ENCODE data around the gene NFE2.

Gene NFE2

DNA sequence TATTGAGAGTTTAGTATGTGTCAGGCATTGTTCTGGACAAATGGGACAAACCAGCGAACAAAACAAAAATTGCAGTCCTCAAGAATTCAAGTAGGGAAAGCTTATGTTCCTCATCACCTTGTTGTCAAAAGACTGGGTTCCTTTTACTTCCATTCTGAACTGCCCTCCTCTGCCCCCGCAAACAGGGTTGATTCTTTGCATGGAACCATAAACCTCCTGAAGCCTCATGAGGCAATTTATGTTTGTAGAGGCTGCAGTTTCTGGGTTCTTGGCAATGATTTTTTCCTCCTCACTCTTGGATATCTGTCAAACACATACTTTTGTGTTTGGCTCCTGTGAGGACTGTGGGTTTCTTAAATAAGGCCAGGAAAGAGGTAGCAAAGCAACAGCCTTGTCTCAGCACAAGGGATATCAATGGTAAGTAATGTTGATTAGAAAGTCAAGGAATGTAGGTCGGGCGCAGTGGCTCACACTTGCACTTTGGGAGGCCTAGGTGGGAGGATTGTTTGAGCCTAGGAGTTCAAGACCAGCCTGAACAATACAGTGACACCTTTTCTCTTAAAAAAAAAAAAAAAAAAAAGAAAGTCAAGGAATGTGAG is 38.0 kb upstream of the NFE2 start:
- Histone ChIP-seq H3K27me3 (ENCODE audit: insufficient read depth, low read depth, severe bottlenecking) (no peaks in the 10 kb centered on the region), H3K27ac (no peak overlapping the region), H3K4me3 (ENCODE audit: low read depth, low read length) (no peak overlapping the region), H3K9me3 (ENCODE audit: severe bottlenecking) (no peaks in the 10 kb centered on the region), H3K36me3 (peaks cover 16% of the 10 kb centered on the region)
- no peak for TF ChIP-seq CTCF (IDR thresholded peaks at IDR 0.05; ENCODE audit: low read depth, low read length)
- no peak for DNase-seq

DNA sequence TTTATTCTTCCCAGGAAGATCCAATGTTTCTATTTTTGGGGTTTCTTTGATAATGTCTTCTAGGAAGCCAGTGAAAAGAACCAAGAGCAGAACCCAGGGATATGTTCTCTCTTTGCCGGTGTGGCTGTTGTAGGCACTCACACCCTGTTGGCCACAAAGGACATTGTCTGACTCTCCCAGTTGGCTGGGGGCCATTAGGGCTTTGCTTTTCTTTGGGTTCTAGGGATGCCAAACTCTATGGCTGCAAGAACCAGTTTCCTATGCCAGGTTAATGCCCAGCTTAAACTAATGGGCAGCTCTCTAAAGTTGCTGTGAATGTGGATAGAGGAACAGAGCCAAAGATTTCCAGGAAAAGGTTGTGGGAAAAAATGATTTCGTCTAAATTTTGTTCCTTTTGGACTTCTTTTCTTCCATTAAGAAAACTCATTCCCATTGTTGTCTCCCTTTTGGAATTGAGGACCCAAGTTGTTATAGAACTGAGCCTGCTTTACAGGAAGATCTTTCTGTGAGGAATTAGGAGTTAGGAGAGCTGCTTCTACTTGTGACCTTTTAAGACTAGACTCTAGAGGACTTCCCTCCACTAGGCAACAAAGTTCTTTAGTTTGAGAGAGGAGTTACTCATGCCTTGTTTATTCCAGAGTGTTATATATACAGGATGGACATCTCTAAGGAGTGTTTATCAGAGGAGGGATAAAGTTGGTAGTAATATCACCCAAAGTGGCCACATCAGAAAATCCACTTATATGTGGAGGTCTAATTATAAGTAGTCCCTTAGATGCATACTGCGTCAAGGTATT is 37.2 kb upstream of the NFE2 start:
- no peak for TF ChIP-seq CTCF (IDR thresholded peaks at IDR 0.05; ENCODE audit: low read depth, low read length)
- H3K4me3 ChIP-seq (ENCODE audit: low read depth, low read length) = no peak overlapping the region
- H3K9me3 ChIP-seq (ENCODE audit: severe bottlenecking) = no peaks in the 10 kb centered on the region
- H3K27ac ChIP-seq = peak overlapping the region; percentile 36; the same call in 1 of the 2 replicates
- no peak for DNase-seq
- H3K36me3 ChIP-seq = peaks cover 8% of the 10 kb centered on the region
- H3K27me3 ChIP-seq (ENCODE audit: insufficient read depth, low read depth, severe bottlenecking) = no peaks in the 10 kb centered on the region

- Histone ChIP-seq H3K4me3 (ENCODE audit: low read depth, low read length) (no peak overlapping the region), H3K27me3 (ENCODE audit: insufficient read depth, low read depth, severe bottlenecking) (no peaks in the 10 kb centered on the region), H3K36me3 (peaks cover 1% of the 10 kb centered on the region; the same call in 1 of the 2 replicates), H3K9me3 (ENCODE audit: severe bottlenecking) (no peaks in the 10 kb centered on the region), H3K27ac (peak overlapping the region; percentile 36; the same call in 1 of the 2 replicates)
- peak; percentile 42 for DNase-seq
- TF ChIP-seq CTCF (IDR thresholded peaks at IDR 0.05; ENCODE audit: low read depth, low read length) = peak; percentile 40; the same call in 1 of the 2 replicates
Observed at GRCh38 chr12:54337280-54337842, 36.5 kb upstream of the NFE2 start.

DNA sequence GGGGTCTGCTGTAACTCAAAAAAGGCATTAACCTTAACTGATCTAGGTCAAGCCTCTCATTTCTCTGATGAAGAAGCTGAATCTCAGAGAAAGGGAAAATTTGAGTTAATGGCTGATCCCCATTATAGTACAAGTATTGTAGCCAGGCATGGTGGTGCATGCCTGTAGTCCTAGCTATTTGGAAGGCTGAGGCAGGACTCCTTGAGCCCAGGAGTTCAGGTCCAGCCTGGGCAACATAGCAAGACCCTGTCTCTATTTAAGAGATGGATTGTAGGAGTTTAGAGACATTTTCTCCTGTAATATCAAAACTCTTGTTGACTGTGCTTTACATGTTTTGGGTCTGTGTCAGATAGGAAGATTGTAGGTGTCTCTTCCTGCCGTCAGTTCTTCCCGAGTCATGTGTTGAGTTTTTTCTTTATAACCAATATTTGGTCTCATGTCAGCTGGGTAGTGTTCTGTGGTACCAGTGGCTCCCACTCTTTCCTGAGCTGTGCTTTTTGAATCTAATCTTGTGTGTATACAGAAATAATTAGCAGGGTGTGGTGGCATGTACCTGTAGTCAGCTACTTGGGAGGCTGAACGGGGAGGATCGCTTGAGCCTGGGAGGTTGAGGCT is 32.7 kb upstream of the NFE2 start:
- no peaks in the 10 kb centered on the region; the same call in 1 of the 2 replicates for H3K36me3 ChIP-seq

GRCh38 chr12:54331461-54331860 is 30.6 kb upstream of the NFE2 start:
- Histone ChIP-seq H3K4me3 (ENCODE audit: low read depth, low read length) (no peak overlapping the region), H3K9me3 (ENCODE audit: severe bottlenecking) (no peaks in the 10 kb centered on the region), H3K36me3 (no peaks in the 10 kb centered on the region; the same call in 1 of the 2 replicates), H3K27ac (no peak overlapping the region), H3K27me3 (ENCODE audit: insufficient read depth, low read depth, severe bottlenecking) (no peaks in the 10 kb centered on the region)
- TF ChIP-seq CTCF (IDR thresholded peaks at IDR 0.05; ENCODE audit: low read depth, low read length) = no peak
- DNase-seq = no peak

More for the DNA sequence above, 32.7 kb upstream of the NFE2 start:
- TF ChIP-seq CTCF (IDR thresholded peaks at IDR 0.05; ENCODE audit: low read depth, low read length) = no peak
- Histone ChIP-seq H3K27ac (no peak overlapping the region), H3K9me3 (ENCODE audit: severe bottlenecking) (no peaks in the 10 kb centered on the region), H3K4me3 (ENCODE audit: low read depth, low read length) (no peak overlapping the region), H3K27me3 (ENCODE audit: insufficient read depth, low read depth, severe bottlenecking) (no peaks in the 10 kb centered on the region)
- no peak for DNase-seq

Data from WERI-Rb-1 (cell line).